HG02610 (cell line): ENCODE measurements around the gene LRRC37A3.
"Not testable (repeated sequence)": the region's sequence is repeated elsewhere in the genome, so short reads cannot be mapped to it uniquely, and the experiment has no call there.

ENCODE experiments used
- ATAC-seq: cut with Tn5 transposase; IDR thresholded peaks from one replicate; pipeline ENCODE4 v1.9.1; 2021; ENCODE audit warnings: mild to moderate bottlenecking, moderate library complexity; ENCODE audit not compliant: unreplicated experiment

LRRC37A3 gene

GRCh38 chr17:64927444-64927843, 8.2 kb upstream of the LRRC37A3 start:
- peak; percentile 56 for ATAC-seq

DNA sequence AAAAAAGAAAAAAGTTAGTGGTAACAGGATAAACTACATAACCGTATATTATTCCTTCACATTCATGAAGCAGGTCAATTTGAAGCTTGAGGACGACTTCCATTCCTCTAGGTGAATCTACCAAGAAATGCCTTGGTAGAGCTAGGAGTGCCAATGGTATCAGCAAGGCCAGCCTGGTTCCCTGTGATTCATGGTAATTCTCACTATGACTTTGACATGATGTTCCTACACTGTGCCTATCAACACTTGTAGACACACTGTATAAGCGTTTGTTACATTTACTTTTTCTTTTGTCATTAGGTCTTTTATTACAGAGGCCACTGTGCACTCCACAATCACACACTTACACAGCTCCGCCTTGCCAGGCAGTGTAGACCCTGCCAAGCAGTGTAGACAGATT, 7.2 kb upstream of the LRRC37A3 start:
- ATAC-seq: not testable (repeated sequence)

DNA sequence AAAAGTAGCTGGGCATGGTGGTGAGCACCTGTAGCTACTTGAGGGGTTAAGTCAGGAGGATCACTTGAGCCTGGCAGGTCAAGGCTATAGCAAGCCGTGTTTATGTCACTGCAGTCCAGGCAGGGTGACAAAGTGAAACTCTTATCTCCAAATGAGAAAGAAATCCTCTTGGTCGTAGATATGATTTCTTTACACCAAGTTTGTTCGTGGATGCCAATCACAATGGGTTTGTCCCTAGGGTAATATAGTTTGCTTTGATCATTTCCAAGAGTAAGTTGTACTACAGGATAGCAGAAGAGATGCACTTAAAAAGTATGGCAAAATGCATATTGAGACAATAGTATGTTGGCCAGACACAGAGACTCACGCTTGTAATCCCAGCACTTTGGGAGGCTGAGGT, 6.0 kb upstream of the LRRC37A3 start:
- ATAC-seq: not testable (repeated sequence)

- ATAC-seq: peak; percentile 38
These were observed 3.8 kb upstream of the LRRC37A3 start for GRCh38 chr17:64923051-64923568.

DNA sequence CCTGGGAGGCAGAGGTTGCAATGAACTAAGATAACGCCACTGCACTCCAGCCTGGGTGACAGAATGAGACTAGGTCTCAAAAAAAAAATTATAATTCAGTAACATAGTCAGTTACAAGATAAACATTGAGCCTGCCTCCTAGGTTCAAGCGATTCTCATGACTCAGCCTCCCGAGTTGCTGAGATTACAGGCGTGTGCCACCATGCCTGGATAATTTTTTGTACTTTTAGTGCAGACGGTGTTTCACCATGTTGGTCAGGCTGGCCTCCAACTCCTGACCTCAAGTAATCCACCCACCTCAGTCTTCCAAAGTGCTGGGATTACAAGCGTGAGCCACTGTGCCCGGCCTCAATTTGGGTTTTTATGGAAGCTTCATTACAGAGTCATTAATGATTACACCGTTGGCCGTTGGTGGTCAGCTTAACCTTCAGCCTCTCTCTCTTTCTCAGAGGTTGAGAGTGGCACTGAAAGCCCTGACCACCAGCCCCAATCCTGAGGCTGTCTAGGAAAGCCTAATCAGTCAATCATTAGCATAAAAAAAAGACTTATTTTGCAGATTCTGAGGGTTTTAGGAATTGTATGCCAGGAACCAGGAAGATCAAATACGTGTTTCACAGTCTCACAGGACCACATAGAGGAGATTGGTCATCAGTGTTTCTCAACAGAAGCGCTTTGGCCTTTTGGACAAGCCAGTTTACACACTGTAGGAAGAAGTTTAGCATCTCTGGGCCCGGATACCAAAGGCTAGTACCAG, 1.3 kb upstream of the LRRC37A3 start:
- ATAC-seq: no peak

DNA sequence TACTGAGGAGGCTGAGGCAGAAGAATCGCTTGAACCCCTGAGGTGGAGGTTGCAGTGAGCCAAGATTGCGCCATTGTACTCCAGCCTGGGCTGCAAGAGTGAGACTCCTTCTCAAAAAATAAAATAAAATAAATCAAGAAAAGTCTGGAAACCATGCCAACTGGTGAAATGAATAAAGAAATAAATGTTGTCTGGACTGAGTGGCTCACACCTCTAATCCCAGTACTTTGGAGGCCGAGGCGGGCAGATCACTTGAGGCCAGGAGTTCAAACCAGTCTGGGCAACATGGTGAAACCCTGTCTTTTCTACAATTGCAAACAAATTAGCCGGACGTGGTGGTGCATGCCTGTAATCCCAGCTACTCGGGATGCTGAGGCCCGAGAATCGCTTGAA, 744 bp upstream of the LRRC37A3 start:
- no peak for ATAC-seq

DNA sequence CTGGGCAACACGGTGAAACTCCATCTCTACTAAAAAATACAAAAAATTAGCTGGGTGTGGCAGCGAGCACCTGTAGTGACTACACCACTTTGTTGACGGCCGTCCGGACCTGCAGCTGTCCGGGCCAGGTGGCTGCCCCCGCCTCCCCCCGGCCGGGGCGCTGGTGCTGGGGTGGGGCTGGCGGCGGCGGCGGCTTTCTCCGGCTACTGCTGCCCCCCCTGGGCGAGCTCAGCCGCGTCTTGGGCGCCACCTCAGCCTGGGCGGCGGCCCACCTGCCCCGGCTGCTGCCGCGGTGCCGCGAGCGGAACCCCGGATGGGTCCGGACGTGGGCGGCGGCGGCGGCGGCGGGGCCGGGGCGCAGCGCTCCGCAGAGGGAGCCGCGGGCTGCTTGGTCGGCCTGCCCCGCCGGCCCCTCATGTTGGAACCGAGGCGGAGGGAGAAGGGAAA, 413 bp downstream of the LRRC37A3 start:
- ATAC-seq: peak; percentile 47

DNA sequence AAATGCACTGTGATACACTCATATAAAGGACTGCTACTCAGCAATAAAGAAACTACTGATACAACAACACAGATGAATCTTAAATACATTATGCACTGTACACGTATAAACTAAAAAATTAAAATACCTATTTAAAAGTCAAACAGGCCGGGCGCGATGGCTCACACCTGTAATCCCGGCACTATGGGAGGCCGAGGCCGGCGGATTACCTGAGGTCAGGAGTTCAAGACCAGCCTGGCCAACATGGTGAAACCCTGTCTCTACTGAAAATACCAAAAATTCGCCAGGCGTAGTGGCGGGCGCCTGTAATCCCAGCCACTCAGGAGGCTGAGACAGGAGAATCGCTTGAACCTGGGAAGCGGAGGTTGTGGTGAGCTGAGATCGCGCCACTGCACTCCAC, 1.7 kb downstream of the LRRC37A3 start:
- not testable (repeated sequence) for ATAC-seq

GRCh38 chr17:64915244-64915643, 4.0 kb downstream of the LRRC37A3 start:
- ATAC-seq: not testable (repeated sequence)

DNA sequence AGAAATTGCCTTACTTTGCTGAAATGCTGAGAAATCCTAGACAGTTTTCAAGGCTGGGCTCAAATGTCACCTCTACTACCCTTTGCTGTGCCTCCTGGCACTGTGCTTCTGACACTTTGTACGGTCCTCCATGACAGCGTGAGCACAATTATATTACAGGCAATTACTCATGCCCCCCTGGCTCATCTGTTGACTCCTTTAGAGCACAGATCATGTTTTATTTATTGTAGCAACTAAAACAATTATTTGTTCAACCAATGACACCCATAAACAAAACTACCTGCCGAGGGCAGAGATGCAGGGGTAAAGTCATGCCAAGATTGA, 9.1 kb downstream of the LRRC37A3 start:
- ATAC-seq: not testable (repeated sequence)

- ATAC-seq: not testable (repeated sequence)
These were observed 9.6 kb downstream of the LRRC37A3 start for GRCh38 chr17:64909511-64910190.

DNA sequence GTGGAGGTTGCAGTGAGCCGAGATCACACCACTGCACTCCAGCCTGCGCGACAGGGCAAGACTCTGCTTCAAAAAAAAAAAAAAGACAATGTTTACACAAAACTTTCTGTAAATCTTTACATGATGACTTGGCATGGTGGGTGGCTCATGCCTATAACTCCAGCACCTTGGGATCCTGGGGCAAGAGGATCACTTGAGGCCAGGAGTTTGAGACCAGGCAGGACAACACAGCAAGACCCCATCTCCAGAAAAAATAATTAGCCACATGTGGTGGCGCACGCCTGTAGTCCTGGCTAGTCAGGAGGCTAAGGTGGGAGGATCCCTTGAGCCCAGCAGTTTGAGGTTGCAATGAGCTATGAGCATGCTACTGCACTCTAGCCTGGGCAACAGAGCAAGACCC, 15.2 kb downstream of the LRRC37A3 start:
- ATAC-seq: not testable (repeated sequence)

DNA sequence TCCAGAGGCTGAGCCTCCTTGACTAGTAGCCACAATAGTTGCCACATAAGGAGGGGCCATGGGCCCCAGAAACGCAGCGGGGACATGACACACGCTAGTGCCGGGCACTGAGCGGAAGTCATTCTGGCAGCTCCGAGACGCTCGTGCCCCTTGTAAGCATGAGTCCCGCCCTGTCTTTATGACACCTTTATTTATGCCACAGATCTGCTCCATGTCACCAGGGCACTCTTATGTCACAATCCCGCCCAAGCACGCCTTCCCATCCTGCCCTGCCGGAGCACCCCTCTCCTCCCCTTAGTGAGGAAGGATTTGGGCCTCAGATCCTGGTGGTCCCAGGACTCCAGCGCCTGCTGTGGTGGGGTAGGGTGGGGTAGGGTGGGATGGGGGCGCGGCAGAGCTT, 22.1 kb downstream of the LRRC37A3 start:
- not testable (repeated sequence) for ATAC-seq

DNA sequence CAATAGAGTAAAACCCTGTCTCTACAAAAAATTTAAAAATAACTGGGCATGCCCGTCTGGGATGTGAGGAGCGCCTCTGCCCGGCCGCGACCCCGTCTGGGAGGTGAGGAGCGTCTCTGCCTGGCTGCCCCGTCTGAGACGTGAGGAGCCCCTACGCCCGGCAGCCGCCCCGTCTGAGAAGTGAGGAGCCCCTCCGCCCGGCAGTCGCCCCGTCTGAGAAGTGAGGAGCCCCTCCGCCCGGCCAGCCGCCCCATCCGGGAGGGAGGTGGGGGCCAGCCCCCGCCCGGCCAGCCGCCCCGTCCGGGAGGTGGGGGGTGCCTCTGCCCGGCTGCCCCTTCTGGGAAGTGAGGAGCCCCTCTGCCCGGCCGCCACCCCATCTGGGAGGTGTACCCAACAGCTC, 45.1 kb downstream of the LRRC37A3 start:
- not testable (repeated sequence) for ATAC-seq

DNA sequence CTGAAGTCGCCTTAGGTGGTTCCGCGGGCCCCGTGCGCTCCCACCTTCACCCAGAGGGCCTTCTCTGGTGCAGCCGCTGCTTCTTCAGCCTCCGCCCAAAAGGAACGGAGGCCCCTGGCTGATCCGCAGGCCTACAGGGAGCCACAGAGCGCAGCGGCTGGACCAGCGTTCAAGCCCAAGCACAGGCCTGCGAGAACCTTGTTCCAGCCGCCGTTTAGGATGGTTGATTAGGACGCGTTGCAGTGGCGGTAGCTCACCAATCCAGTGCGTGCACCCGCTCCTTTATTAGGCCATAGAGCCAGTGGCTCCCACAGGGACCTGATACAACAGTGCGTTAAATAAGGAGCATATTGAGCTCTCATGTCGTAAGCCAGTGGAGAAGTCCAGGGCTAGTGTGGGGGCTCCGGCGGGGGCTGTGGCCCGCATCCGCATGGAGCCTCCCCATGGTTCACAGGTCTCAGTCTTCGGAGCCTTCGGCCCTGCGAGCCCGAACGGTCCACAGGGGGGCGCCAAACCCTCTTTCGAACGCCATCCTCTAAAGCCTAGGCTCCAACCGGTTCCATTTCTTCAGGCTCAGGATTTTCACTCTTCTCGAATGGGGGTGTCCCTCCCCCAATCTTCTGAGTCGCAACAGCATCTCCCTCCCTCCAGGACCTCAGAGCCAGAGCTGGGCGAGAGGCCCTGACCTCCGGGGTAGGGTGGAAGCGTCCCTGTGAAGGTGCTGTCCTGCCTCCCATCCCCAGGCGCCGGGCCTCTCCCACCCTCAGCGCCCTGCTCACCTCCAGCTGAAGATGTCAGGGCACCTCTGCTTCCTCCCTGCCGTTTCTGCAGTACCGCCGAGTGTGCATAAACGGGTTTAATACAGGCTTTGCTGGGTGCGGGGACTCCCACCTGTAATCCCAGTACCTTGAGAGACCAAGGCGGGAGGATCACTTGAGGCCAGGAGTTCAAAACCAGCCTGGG, 71.5 kb downstream of the LRRC37A3 start:
- not testable (repeated sequence) for ATAC-seq

DNA sequence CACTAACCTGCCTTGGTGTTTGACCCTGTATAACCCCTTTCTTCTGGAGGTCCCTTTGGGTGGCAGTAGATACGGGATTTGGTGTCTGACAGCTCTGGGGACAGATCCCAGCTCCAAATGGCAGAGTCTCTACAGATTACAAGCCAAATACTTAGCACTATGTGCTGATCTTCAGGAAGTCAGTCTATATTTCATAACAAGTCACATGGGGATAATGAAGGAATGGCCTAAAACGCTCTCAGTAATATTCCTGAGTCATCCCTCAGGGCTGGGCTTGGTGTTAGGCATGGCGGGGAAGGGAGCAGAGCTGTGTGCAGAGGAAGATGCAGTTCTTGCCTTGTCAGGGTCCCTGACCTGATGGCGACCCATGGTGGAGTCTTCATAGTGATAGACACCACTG, 72.4 kb downstream of the LRRC37A3 start:
- not testable (repeated sequence) for ATAC-seq

- ATAC-seq: not testable (repeated sequence)
These were observed 75.4 kb downstream of the LRRC37A3 start for GRCh38 chr17:64843918-64844317.

- not testable (repeated sequence) for ATAC-seq
These were observed 76.4 kb downstream of the LRRC37A3 start for GRCh38 chr17:64842900-64843299.

- ATAC-seq: not testable (repeated sequence)
These were observed 78.3 kb downstream of the LRRC37A3 start for GRCh38 chr17:64840960-64841359.

DNA sequence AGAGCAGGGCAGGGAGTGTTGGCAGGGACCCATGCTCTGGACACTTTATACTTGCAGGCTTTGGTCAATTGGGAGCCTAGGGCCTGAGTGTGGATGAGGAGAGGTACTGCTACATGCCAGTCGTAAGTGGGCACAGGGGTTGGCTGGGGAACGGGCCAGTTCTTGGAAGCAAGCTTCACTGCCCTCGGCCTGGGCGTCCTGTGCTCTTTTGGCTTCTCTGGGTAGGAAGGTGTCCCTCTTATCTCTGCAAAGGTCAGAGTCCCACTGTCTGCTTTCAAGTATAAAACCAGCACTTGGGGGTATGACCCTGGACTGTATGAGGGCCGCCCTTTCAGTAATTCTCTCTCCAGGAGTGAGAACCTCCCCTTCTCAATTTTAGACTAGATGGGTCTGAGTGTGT, 80.8 kb downstream of the LRRC37A3 start:
- ATAC-seq: not testable (repeated sequence)
